Activated gamma-delta T cell treated with anti-CD3 and anti-CD28 coated beads, Interleukin-2, amount 50 U/mL, for 16 hours (primary cell): ENCODE results near the gene GLI2.

Experiments used
- DNase-seq: peaks from one replicate; pipeline ENCODE4 v3.0.0-alpha.2; 2020; ENCODE audit warnings: low read depth

Gene GLI2

DNA sequence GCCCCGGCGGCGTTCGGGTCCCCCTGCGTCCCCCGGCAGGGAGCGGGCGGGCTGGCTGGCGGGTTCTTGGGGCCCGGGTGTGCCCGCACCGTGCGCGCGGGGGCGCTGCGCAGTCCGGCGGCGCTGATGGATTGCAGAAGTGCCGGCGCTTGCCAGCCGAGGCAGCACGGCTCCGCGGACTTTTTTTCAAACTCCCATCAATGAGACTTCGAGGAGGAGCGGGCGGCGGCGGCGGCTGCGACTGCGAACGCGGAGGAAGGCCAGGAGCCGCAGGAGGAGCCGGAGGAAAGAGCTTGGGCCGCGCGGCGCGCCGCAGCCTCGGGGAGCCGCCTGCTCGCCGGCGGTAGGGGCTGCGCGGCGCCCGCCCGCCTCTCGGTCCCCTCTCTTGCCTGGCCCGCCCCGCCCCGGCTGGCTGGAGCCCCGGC lies at the start of gene GLI2:
GLI2 (plus strand) TSS at position 123 of the 425 bp plus-strand sequence. CDS start 61,453 bp downstream, outside the sequence.
- DNase-seq, result no peak

DNA sequence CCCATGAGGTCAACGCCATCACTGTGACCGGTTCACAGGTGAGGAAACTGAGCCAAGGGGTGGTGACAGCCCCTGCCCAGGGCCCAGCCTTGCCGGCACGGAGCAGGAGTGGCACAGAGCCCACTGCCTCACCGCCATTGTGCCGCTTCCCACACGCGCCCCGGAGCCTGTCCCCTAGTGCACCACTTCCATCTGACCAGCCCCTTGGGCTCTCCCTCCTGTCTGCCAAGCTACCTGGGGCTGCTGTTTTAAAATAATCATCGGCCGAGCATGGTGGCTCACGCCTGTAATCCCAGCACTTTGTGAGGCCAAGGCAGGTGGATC lies 49.7 kb upstream of the GLI2 start:
- DNase-seq, result no peak

DNA sequence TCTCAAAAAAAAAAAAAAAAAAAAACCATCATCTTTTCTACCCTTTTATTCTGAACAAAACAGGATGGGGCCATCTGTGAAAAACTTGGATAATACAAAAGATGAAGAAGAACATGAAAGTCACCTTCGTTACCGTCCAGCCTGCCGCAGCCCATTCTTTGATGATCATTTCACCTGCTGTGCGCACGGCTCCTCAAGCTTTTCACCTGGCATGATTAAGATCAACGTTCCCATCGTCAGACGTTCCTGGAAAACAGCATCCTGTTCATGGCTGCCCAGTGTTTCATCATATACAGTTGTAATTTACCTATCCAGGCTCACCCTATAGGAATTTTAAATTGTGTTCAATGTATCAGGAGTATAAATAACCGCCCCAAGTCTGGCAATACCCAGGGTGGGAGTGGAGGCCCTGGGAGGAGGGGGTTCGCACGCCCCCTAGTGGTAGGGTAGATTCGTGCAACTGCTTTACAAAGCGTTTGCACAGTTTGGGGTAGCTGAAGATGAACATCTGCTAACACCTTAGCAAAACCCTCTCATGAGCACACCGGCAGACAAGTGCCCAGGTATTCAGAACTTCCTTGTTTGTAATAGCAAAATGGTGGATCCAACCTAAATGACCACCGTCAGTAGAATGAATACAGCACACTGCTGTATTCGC lies 49.0 kb upstream of the GLI2 start:
- no peak for DNase-seq

DNA sequence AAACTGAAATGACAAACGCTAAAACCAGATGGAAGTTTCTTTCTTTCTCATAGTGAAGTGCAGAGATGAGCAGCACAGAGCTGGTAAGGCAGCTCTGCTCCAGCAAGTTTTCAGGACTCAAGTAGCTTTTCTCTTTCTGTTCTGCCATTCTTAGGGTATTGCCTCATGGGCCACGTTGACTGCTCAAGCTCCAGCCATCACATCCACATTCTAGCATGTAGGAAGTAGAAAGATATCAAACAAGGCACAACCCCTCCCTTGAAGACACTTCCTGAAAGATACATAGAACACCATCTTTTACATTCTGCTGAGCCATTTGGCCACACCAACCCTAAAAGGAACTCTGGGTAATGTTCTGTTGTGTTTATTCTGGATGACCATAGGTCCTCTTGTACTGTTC lies 48.5 kb upstream of the GLI2 start:
- no peak for DNase-seq

DNA sequence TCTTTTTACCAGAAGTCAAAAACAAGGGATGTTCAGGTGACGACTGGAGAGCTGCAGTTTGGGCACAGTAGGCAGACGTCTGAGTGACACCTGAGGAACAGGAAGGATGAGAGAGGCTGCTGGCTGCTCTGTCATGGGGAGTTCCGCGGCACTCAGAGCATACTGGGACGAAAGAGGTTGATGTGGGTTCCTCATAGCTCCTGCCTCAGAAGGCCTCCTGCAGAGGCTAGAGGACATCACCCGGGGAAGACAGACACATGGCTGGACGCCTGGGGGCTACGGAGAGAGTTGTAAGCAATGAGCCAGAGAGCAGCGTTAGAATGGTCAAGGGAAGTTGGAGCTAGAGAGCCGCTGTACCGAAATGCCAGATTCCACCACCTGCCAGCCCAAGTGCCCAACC lies 45.1 kb upstream of the GLI2 start:
- DNase-seq, result no peak

DNA sequence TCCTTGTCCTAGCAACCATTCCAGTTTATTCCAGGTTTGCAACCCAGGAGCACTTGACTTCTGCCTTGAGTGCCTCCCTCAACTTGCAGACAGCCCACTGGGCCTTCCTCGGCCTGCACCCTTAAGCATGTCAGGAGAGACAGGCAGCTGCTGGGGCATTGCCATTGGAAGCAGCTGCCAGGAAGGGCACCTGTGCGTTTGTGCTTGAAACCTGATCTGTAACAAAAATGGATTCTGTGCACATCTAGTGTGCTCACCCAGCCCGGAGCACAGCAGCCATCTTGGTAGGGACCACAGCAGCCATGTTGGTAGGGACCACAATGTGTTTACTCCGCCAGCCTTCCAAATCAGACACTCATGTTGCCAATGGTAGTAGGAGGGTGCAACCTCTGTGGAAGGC lies 44.3 kb upstream of the GLI2 start:
- DNase-seq, result no peak

DNA sequence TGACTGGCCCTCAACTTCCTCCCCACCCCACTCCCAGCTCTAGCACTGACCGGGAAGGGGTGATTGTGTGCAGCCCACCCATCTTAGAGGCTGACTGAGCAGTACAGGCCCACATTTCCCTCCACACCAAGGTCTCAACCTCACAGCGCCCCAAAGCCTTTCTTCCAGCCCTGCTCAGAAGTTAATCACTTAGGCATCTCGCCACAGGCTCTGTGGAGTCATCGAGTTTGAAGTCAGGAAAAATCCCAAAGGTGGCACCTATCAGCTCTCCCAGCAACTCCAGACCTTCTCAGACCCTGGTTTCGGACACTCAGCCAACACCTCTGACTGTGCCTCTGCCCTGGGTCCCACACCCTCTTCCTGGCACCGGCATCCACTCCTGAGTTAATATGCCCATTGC lies 43.0 kb upstream of the GLI2 start:
- no peak for DNase-seq

DNA sequence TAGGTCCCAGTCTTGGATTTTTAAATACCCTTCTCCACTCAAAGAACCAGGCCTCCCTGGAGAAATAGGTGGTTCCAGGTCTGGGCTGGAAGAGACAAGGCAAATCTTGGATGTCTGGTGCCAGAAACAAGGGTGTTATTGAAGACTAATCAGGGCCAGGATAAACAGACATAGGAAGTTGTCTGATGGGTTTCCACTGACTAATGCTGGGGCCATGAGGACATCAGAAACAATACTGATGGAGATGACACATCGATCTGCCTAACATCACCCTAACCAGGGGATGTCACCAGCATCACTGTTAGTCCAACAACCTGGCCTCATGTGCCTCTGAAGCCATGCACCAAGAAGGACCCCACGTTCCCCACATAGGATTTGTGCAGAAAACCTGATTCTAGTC lies 42.5 kb upstream of the GLI2 start:
- no peak for DNase-seq

DNA sequence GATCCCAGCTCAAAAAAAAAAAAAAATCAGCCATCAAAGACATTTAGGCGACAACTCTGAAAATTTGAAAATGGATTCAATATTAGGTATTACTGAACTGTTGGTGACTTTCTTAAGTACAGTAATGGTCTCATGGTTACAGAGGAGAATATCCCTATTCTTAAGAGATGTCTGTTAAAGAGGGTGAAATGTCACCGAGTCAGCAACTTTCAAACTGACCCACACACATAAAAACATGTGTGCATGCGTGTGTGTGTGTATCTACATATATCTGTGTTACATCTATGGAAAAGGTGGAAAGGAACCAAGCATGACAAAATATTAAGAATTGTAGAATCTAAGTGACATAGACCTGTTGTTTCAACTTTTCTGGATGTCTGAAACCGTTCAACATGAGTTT lies 41.6 kb upstream of the GLI2 start:
- no peak for DNase-seq

DNA sequence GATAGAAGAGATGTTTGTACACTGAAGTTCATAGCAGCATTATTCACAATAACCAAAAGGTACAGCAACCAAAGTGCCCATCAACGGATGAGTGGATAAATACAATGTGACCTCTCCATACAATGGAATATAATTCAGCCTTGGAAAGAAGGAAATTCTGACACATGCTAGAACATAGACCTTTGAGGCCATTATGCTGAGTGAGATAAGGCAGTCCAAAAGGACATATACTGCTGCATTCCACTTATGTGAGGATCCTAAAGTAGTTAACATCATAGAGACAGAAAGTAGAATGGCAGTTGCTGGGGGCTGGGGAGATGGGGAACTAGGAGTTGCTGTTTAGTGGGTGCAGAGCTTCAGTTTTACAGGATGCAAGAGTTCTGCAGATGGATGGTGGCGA lies 38.2 kb upstream of the GLI2 start:
- no peak for DNase-seq

DNA sequence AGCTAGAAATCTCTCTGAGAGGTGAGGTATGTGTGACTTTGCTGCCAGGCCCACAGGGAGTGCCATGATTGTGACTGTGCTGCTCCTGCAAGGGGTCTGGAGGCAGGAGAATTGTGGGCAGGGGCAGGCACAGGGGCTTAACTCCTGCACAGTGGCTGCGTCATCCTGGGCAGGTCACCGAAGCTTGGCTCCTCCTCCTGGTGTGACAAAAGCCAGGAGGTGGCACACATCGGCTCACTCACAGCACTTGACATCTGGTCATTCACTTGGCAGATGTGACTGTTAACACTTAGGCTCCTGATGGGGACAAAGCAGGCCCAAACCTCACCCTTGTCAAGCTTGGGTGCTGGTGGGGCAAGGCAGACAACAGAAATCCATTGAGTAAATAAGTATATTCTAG lies 36.4 kb upstream of the GLI2 start:
- no peak for DNase-seq

DNA sequence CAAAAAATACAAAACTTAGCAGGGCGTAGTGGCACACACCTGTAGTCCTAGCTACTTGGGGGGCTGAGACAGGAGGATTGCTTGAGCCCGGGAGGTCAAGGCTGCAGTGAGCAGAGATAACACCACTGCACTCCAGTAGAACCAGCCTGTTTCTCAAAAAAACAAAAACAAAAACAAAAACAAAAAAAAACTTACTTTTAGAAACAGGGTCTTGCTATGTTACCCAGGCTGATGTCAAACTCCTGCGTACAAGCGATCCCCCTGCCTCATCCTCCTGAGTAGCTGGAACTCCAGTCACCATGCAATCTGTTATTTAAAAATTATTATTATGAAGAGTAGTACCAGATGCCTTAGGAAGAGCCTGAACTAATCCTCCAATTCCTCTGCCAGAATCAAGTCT lies 35.0 kb upstream of the GLI2 start:
- no peak for DNase-seq

DNA sequence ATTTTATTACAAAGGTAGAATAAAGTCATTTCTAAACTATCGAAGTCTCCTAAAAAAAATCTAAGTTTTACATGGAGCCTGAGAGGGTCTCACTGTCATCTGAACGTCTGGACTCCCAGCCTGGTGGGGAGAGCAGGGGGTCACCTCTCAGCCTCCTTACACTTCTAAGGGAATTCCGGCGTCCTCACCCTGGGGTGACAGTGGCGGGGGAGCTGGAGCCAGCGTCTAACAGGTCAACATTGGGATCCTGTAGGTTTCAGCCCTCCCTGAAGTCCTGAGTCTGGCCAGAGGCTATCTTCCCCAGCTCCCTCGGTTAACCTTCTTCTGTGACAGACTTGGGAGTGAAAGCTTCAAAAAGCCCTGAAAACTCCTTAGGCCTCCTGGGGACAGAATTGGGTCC lies 34.6 kb upstream of the GLI2 start:
- DNase-seq, result no peak

DNA sequence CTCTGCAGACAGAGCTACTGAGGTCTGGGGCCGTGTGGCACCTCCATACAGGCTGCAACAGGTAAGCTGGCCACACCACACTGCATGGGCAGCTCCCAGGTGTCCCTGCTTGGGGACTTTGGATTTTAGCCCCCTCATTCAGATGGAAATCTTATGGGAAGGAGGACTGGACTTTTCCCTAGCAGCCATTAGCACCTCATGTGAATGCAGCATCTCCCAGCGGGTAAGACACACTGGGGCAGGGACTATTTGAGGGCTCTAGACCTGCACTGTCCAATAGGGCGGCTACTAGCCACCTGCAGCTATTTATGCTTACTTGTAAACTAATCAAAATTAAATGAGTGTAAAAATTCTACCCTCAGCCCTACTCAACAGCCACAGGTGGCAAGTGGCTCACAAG lies 34.2 kb upstream of the GLI2 start:
- DNase-seq, result no peak

DNA sequence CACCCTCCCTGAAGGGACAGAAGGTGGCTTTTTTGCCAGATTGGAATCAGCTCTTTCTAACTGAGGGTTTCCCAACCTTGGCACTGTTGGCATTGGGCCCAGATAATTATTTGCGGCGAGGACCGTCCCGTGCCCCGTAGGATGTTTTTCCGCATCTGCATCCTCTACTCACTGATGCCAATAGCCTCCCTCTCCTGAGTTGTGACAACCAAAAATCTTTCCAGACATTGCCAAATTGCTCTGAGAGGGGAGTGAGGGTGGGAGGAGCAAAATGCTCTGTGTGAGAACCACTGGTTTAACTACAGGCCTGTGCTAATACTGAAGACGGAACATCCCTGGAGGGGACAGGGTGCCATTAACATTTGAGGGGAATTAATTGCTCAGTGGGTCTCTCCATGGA lies 33.6 kb upstream of the GLI2 start:
- DNase-seq, result no peak

DNA sequence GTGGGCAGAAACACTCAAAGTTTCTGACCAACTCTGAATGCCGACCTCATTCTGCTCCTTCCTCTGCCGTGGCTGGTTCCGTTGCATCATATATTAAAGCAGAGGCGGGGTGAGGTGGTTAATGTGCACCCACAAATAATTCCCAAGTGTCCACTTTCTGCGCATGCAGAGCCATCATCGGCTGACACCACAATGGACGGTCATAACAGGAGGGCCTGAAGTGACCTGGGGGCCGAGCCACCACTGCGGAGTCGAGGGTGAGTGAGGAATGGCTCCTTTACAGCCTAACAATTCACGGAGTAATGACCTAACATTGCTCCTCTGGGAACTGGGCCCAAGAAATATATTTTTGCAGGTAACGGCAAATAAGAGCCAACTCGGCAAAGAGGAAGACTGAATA lies 32.9 kb upstream of the GLI2 start:
- no peak for DNase-seq

DNA sequence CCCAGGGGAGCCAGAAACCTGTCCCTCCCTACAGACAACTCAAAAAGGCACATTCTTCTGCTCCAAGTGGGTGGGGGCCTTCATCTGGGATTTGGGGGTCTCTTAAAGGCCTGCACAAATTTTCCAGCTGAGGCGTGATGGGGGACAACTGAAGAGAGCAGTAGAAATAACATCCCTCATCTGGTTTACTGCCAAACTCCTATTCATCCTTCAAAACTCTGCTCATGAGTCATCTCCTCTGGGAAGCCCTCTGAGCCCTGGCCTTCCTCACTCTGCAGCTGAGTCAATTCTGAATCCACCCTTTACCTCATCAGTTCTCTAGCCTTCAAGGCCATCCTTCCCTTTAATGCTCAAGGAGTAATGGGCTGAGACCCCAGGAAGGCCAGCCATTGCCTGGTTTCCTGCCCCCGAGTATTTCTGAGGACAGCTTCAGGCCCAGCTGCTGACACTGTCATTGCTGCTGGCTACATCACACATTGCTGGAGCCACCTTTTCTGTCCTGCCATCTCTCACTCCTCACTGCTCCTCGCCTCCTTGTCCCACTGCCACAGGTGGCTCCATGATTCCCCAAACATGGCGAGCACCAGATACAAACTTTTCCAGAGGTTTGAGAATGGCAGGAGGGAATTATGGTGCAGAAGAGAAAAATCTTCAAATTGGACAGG lies 32.2 kb upstream of the GLI2 start:
- no peak for DNase-seq

DNA sequence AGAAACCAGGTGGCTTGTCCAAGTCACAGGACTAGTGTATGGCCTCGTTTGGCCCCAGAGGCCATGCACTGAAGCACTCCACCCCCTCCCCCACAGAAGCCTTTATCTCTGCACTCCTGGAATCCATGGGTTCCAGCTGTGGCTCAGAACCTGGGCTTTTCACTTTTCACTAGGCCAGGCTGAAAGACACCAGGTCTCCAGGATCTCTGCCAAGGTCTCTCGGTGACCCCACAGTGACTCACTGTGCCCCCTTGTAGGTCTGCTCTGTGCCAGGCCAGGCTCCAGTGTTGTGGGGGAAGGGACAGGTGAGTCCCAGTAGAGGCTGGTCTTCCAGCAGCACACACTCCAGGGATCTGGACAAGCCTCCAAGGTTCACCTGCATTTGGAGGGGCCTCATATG lies 31.0 kb upstream of the GLI2 start:
- DNase-seq, result no peak

DNA sequence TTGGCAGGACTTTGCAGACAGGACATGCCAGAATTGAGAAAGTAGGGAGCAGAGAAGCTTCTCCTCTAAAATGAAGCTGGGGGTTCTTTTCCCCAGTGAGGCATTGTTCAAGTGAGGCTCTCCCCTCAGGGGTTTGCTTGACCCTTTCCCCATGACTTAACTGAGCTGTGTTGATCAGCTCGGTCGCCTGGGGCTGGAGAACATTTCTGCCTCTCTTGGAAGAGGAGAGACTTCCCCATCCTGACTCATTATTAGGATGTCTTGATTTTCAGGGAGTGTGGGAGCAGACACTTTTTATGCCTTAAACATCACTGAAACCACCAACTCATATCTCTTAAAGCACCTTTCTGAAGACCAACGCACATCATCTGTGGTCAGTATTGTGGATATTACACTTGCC lies 27.9 kb upstream of the GLI2 start:
- no peak for DNase-seq

DNA sequence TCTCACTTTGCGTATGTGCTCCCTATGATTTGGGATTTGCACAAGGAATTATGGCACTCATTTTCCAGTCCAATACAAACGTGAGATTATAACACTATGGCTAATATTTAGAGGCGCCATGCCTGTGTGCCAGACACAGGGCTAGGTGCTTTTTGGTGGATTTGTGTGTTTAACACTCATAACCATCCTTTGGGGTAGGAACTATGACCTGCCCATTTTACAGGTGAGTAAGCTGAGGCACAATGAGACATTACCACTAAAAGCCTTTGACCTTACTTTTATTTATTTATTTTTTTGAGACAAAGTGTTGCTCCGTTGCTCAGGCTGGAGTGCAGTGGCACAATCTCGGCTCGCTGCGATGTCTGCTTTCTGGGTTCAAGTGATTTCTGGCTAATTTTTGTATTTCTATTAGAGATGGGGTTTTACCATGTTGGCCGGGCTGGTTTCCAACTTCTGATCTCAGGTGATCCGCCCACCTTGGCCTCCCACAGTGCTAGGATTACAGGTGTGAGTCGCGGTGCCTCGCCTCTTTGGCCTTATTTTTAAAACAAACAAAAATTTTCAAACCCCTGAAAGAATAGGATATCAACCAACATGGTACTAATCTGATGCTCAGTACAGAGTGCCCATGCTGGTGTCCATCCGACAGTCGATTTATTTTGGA lies 26.6 kb upstream of the GLI2 start:
- DNase-seq, result no peak

DNA sequence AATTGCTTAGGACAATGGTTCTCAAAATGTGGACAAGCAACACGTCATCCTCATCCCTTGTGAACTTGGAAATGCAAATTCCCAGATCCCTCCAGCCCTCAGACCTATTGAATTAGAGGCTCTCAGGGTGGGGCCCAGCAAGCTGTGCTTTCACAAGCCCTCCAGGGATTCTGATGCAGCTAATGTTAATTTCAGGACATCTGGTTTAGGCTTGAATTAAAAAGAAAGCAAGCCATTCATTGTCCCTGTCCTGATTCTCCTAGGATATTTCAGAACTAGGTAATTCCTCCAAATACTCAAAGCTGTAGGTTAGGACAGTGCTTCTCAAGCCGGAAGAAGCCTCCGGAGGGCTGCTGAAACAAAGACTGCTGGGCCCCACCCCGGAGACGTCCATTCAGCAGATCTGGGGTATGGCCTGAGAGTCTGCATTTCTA lies 26.0 kb upstream of the GLI2 start:
- DNase-seq, result no peak

DNA sequence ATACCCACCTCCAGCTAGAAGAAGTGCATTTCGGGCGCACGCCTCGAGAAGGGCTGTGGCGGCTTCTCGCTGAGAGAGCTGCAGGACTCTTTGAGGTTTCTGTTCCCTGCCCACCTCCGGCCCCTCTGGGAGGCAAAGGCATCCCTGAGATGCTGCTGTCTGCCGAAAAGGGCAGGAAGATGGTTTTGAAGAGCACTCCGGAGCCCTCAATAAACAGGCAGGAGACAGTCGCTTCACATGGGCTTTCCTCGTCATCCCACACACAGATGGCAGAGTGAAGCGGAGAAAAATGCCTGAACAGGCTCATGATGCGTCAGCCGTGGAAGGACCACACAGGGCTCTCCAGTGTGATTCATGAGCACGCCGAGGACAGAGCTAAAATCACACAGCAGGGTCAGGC lies 25.4 kb upstream of the GLI2 start:
- DNase-seq, result no peak

DNA sequence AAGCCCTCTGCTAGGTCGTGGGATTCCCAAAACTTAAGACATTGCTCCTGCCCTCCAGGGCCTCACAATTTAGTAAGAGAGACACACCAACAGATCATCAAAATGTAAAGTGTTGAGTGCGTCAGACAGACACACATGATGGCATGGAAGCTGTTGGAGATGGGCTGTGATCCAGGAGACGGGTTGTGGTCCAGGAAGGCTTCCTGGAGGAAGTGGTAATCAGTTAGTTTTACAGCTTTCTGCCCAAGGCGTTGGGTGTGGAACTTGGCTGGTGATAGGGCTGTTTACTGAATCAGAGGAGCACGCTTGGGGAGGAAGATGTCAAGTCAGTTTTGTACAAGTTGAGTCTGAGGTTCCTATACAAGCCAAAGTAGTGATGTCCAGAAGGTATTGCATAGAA lies 24.0 kb upstream of the GLI2 start:
- DNase-seq, result no peak

DNA sequence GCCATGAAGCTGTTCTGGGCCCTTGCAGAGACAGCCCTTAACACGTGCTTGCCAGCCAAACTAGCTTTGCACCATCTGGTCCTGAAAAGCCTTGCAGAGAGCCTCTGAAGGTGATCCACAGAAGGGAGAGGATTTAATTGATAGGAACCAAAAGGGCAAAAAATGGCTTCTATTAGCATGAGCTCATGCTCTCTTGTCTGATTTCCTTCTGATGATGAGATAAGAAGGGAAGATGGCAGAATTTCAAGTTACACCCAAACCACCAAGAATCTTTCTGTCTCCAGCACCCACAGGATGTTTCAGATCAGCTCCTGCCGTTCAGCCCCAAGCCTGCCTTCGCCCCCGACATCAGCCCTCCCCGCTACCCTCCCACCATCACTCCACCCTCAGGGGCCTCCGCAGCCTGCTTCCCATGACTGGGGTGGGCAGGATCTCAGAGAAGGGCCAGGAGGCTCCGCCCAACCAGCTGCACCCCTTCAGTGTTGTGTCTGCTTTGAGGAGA lies 23.4 kb upstream of the GLI2 start:
- DNase-seq, result no peak
